ENCODE measurements around the gene HP1BP3. TPM values are rescaled to one million over a fixed set of nuclear protein-coding genes. Genes with fewer than 3 reads are reported as not detected.
A peak's percentile ranks its signal among the peaks of the same experiment; 100 is the strongest.

HP1BP3 gene
- total and polyA plus RNA-seq, 8 donors: 48.0 to 138 (median 65.0) TPM

DNA sequence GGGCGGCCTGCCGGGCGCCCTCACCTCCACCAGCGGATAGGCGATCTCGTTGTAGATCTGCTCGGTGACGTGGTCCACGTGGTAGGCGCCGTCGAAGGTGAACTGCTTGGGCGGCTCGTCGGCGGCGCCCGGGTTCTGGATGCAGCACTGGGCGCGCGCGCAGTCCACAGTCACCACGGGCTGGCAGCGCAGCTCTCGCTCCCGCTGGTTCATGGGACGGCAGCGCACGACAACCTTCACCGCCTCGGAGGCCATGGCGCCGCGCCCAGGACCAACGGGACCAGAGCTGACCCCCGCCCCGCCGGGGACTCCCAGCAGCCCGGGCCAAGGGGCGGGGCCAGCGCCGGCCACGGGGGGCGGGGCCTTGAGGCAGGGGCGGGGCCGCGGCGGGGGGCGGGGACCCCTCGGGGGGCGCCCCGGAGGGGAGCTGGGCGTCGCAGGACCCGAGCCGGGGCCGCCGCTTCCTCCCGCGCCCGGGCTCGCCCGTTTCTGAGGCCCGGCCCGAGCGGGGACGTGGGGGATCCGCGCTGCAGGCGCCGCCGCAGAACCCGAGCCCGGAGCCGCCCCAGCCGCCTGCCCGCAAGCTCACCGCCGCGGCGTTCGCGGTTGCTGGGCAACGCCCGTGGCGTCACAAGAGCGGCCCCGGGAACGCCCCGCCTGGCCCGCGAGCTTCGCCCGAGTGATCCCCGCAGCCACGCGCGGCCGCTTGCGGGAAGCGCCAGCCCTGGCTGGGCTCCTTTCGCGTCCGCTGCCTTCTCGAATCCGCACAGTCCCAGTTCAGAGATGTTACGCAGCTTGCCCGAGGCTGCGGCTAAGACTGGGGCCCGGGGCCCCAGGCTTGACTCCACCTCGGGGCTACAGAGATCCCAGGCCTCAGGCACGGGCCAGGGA is 69.4 kb downstream of the HP1BP3 start, which contains the start of gene KIF17:
Gene KIF17, minus strand, starts transcription at position 556 of the 891 bp plus-strand sequence. Its CDS starts 301 bp downstream, at position 255.
- no peaks in the 10 kb centered on the region for H3K27me3 ChIP-seq
- TF ChIP-seq, protein P1, sequence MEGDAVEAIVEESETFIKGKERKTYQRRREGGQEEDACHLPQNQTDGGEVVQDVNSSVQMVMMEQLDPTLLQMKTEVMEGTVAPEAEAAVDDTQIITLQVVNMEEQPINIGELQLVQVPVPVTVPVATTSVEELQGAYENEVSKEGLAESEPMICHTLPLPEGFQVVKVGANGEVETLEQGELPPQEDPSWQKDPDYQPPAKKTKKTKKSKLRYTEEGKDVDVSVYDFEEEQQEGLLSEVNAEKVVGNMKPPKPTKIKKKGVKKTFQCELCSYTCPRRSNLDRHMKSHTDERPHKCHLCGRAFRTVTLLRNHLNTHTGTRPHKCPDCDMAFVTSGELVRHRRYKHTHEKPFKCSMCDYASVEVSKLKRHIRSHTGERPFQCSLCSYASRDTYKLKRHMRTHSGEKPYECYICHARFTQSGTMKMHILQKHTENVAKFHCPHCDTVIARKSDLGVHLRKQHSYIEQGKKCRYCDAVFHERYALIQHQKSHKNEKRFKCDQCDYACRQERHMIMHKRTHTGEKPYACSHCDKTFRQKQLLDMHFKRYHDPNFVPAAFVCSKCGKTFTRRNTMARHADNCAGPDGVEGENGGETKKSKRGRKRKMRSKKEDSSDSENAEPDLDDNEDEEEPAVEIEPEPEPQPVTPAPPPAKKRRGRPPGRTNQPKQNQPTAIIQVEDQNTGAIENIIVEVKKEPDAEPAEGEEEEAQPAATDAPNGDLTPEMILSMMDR (IDR thresholded peaks at IDR 0.05): no peak
- no peak within 1 kb of the TSS for H3K27ac ChIP-seq
- 4% methylated on average over 94 to 112 of the region's 112 CpGs for WGBS, 2 donors
- H3K4me3 ChIP-seq: peak within 1 kb of the TSS; percentile 16 to 50 (median 26)
- ATAC-seq (peak; percentile 85 to 94 (median 89)), DNase-seq (peak; percentile 63 to 87 (median 72)), FAIRE-seq (no peak)
- intact Hi-C loops (cut with DNase I): no loop called here
- H3K36me3 ChIP-seq: no peaks in the 10 kb centered on the region
- H3K4me1 ChIP-seq: peaks cover 0 to 3% (median 0%) of the 10 kb centered on the region in 3 donors
- no peaks in the 10 kb centered on the region for H3K9me3 ChIP-seq

DNA sequence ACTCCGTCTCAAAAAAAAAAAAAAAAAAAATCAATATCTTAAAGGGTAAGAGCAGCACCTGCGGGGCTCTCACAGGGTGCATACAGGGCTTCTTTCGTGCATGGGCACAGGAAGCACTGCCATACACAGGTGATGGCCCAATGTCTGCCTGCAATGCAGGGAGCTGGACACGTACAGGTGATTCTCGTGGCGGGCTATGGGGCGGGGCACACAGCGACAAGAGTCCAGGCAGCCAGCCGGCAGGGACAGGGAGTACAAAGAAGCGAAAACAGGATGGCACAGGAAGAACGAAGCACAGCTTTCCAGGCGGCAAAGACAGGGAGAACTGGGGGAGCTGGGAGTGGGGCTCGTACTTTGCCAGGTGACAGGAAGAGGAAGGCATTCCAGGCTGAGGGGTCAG is 70.9 kb downstream of the HP1BP3 start:
- DNase-seq (no peak), FAIRE-seq (no peak), ATAC-seq (no peak)
- H3K27ac ChIP-seq: no peak overlapping the region
- H3K27me3 ChIP-seq: no peaks in the 10 kb centered on the region
- H3K9me3 ChIP-seq: no peaks in the 10 kb centered on the region
- H3K4me3 ChIP-seq: no peak overlapping the region
- intact Hi-C loops (cut with DNase I): no loop called here
- TF ChIP-seq, protein P1 (IDR thresholded peaks at IDR 0.05): no peak
- H3K36me3 ChIP-seq: no peaks in the 10 kb centered on the region
- H3K4me1 ChIP-seq: peaks cover 0 to 3% (median 0%) of the 10 kb centered on the region in 3 donors
- WGBS, 2 donors: 55 to 61% methylated on average over 13 of the region's 13 CpGs

- ATAC-seq (no peak), DNase-seq (no peak), FAIRE-seq (no peak)
- H3K4me3 ChIP-seq: no peak overlapping the region
- WGBS, 2 donors: 87 to 94% methylated on average over 15 of the region's 15 CpGs
- TF ChIP-seq, protein P1 (IDR thresholded peaks at IDR 0.05): no peak
- H3K27ac ChIP-seq: no peak overlapping the region
- H3K36me3 ChIP-seq: no peaks in the 10 kb centered on the region
- peaks cover 0 to 3% (median 0%) of the 10 kb centered on the region in 3 donors for H3K4me1 ChIP-seq
- H3K9me3 ChIP-seq: no peaks in the 10 kb centered on the region
- no peaks in the 10 kb centered on the region for H3K27me3 ChIP-seq
- intact Hi-C loops (cut with DNase I): no loop called here
Measured at GRCh38 chr1:20715406-20715805, 71.7 kb downstream of the HP1BP3 start.

- H3K27ac ChIP-seq: no peak overlapping the region
- no peak for FAIRE-seq
- no peak for ATAC-seq
Measured at GRCh38 chr1:20713440-20713839, 73.7 kb downstream of the HP1BP3 start.

More at GRCh38 chr1:20713440-20713839, 73.7 kb downstream of the HP1BP3 start:
- WGBS, 2 donors: 87 to 93% methylated on average over 6 of the region's 6 CpGs
- TF ChIP-seq, protein P1 (IDR thresholded peaks at IDR 0.05): no peak
- no peaks in the 10 kb centered on the region for H3K36me3 ChIP-seq
- no peaks in the 10 kb centered on the region for H3K27me3 ChIP-seq
- intact Hi-C loops (cut with DNase I): no loop called here
- DNase-seq: no peak
- H3K4me3 ChIP-seq: no peak overlapping the region
- peaks cover 0 to 3% (median 0%) of the 10 kb centered on the region in 3 donors for H3K4me1 ChIP-seq
- H3K9me3 ChIP-seq: no peaks in the 10 kb centered on the region

Measured in pancreas (tissue), 10 donors.